ENCODE measurements around the gene TLE5.
"Not testable (repeated sequence)": the region's sequence is repeated elsewhere in the genome, so short reads cannot be mapped to it uniquely, and the experiment has no call there.

TLE5 gene

DNA sequence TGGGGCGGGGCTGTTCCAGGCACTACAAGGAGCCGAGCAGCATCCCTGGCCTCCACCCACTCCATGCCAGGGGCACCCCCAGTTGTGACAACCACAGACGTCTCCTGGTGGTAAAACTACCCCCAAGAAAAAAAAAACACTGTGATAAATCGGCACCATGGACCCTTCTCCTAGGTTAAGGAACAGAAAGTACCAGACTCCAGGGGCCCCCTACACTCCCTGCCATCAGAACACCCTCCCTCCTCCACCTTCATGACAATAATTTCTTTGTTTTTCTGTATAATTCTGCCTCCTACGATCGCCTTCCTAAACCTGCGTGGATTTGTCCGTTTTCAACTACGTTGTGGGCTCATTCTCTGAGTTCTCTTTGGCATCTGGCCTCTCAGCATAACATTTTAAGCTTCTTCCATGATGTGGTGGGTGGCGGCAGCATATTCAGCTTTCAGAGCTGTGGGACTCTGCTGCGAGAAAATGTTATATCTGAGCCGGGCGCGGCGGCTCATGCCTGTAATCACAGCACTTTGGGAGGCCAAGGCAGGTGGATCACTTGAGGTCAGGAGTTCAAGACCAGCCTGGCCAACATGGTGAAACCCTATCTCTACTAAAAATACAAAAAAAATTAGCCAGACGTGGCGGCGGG, 41.9 kb downstream of the TLE5 start:
- DNase-seq = no peak

DNA sequence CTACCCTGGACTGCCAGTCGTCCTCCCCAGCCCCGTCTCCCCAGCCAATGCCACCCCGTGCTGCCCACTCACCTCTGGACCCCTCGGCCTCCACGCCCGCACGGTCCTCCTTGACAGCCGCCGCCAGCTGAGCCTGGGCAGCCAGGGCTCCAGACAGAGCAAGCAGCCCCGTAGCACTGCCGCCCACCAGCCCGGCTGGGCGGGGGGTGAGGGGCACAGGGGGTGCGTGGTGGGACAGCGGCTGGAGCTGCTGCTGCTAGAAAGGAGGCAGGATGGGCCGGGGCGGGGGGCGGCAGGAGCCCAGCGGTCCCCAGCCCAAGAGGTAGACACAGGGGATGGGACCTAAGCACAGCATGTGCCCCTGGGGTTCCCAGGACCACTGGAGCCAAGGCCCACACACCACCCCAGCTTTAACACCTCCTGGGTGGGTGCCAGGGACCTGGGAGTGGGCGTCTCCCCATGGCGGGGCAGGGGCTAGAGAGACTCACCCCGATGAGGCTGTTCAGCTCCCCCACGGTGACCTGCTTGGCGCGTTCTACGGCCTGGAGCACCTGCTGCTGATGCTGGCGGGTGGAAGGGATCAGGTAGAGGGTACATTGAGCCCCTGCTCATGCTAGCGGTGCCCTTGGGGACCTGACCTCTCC, 43.0 kb downstream of the TLE5 start:
- DNase-seq = no peak

DNA sequence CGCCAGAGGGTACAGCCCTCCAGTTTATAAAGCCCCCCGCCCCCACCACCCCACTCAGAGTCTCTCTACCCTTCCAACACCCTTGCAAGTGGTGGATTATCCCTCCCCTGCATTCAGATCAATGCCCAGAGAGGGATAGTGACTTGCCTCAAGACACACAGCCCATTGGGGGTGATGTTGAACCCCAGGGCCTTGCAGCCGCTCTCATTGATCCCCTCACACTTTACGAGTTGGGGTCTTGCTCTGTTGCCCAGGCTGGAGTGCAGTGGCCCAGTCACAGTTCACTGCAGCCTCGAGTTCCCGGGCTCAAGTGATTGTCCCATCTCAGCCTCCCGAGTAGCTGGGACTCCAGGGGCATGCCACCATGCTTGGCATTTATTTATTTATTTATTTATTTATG, 44.4 kb downstream of the TLE5 start:
- DNase-seq = no peak

DNA sequence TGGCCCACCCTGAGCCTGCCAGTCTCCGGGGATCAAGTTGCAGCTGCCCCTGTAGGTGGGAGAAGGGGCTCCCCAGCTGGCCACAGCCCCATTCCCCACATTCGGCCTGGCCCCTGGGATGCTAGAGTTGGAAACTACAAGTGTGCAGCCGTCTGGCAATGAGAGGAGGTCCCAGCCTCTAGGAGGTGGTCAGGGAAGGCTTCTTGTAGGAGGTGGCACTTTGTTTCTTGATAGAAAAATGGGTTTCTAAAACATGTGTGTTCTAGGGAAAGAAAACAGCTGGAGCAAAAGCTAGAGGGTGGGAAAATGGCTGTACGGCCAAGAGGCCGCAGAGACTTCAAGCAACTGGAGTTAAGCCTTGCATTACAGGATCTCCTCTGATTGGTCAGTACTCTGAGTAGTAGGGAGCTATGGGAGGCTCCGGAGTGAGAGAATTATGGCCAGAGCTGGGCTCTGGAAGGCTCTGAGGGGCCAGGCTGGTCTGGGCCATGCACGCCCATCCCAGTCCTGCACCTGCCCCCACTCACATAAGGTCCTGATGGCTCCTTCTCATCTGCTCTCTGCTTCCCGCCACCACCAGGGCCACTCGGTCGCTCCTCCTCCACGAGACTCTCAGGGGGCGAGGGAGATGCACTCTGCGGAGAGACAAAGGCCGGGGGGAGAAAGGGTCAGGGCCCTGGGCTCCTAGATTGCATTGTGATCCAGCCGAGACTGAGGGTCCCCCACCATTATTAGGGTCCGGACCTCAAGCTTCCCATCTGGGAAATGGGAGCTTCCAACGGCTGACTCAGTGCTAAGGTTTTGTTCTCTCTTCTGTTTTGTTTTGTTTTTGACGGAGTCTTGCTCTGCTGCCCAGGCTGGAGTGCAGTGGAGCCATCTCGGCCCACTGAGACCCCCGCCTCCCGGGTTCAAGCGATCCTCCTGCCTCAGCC, 46.9 kb downstream of the TLE5 start:
- DNase-seq = no peak

DNA sequence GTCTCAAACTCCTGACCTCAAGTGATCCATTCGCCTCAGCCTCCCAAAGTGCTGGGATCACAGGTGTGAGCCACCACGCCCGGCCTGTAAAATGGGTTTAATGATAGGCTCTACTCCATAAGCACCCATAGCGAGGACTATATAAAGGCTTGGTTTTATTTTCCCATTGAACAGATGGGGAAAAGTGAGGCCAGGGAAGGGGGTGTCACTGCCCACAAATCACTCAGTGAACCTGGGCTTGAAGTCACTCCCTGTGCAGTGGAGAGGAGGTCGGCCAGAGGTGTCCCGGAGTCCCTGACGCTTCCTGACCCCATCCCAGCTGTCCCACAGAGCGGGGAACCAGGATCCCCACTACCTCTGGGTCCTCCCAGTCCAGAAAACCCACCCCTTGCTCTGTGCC, 48.2 kb downstream of the TLE5 start:
- no peak for DNase-seq

DNA sequence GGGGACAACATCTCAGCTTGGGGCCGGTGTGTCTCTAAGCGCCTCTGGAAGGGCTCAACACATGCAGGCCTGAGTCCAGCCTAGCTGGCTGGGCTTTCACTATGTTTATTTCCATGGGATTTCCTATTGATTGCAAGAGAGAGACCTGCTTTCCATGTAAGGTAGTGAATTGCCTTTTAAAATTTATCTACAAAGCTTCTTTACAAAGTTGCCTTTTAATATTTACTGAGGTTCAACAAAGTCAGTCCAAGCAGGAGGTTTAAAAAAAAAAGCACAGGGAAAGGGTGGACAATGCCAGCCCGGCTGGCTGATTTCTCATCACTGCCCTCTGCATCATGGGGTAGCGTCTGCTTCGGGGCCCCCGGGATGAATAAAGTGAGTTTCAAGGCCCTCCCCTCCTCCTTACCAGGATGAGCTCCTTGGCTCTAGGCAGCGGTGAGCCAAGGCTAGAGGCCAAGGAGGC, 49.0 kb downstream of the TLE5 start:
- DNase-seq = no peak

GRCh38 chr19:3012621-3013262, 49.6 kb downstream of the TLE5 start:
- DNase-seq = no peak

DNA sequence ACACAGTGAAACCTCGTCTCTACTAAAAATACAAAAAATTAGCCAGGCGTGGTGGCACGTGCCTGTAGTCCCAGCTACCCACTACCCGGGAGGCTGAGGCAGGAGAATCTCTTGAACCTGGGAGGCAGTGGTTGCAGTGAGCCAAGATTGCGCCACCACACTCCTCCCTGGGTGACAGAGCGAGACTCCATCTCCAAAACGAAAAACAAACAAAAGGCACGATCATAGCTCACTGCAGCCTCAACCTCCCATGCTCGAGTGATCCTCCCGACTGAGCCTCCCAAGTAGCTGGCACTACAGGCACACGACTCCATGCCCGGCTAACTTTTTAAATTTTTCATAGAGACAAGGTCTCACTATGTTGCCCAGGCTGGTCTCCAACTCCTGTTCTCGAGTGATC, 50.2 kb downstream of the TLE5 start:
- DNase-seq = not testable (repeated sequence)

DNA sequence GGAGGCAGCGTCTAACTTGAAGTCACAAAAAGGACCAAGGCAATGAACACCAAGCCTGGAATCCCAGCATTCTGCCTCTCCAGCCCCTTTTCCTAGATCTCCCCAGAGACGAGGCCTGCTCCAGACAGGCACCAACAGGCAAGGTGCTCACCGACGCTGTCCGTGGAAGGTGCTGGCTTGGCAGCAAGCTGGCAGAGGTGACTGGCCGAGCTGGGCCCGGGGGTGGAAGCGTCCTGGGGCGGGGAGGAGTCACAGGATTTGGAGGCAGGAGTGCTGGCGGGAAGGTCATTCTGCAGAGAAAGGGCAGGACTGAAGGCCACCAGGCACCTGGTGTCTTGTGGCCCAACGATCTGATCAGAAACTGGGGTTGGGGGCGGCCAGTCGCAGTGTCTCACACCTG, 51.4 kb downstream of the TLE5 start:
- DNase-seq = no peak

- DNase-seq = no peak
Observed at GRCh38 chr19:3008994-3009393, 53.3 kb downstream of the TLE5 start.

DNA sequence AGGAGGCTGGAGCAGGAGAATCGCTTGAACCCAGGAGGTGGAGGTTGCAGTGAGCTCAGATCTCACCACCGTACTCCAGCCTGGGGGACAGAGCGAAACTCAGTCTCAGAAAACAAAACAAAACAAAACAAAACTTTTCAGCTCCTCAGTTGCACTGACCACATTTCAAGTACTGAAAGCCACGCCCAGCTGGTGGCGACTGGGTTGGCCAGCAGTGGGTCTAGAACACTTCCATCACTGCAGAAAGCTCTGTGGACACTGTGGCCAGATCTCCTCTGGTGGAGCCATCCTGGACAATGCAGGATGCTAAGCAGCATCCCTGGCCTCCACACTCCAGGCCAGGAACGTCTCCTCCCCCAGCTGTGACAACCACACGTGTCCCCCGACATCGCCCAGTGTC, 54.3 kb downstream of the TLE5 start:
- DNase-seq = no peak

DNA sequence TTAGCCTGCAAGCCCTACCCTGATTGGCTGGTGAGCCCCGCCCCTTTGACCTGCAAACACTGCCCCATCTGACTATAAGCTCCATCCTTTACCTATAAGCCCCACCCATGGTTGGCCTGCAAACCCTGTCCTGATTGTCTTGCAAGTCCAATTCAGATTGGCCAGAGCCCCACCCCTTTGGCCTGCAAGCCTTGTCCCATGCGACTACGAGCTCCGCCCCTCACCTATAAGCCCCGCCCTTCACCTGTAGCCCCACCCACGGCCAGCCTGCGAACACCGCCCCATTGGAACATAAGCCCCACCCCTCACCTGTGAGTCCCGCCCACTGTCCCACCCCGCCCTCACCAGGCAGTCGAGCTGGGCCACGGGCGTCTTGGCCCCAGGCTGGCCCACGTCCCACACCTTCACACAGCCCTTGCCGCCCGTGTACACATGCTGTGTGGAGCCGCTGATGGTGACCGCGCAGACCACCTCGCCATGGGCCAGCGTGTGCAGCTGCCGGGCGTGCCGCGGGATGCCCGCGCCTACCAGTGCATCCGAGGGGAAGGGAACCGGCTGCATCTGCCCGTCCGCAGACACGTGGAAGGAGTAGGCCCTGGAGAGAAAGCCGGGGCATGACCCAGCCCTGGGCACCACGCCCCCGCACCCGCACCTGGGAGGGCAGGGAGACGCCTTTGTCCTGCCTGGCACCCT, 56.1 kb downstream of the TLE5 start:
- DNase-seq = no peak

DNA sequence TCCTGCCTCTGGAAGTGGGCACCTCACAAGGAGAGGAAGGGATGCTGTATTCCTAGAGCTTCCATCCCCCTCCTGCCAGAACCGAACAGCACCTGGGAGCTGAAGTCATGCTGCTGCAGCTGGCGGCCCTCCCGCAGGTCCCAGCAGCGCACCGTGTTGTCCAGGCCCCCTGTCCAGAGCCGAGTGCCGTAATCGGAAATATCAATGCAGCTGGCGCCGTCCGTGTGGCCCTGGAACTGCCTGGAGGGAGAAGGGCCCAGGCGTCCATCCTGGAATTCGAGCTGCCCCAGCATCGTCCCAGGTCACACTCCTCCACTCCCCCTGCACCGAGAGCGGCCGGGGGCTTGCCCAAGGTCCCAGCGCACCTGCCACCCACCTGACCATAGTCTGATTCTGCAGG, 57.0 kb downstream of the TLE5 start:
- no peak for DNase-seq

DNA sequence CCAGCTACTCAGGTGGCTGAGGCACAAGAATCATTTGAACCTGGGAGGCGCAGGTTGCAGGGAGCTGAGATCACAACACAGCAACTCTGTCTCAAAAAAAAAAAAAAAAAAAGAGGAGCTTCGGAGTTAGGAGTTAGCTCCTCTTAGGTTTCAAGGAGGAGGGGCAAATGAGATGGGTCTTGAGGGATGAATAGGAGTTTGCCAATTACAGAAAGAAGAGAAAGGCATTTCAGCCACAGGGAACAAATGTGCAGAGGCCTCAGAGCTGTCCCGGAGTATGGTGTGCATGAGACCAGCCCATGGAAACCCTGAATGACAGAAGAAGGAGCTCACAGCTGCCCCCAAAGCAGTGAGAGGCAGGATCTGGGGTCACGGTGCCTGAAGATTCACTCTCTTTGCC, 57.8 kb downstream of the TLE5 start:
- DNase-seq = no peak

DNA sequence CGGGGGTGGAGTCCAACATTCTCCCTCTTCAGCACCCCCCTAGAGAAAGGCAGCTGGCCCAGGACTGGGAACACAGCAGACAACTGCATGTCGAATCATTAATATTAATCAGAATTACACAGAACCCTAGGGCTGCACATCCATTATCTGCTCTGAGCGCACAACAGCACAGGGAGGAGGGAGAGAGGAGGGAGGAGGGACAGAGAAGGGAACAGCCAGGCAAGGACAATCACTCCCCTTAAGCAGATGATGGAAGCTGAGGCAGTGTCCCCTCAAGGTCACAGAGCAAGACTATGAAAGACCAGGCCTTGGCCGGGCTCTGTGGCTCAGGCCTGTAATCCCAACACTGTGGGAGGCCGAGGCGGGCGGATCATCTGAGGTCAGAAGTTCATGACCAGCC, 59.2 kb downstream of the TLE5 start:
- no peak for DNase-seq
